Prostate gland (tissue), 2 donors: Measurements from ENCODE around the gene GK. TPM values are rescaled to one million over a fixed set of nuclear protein-coding genes. Genes with fewer than 3 reads are reported as not detected.
"Not testable (repeated sequence)": the region's sequence is repeated elsewhere in the genome, so short reads cannot be mapped to it uniquely, and the experiment has no call there.

Source experiments
- DNase-seq: peaks from one replicate; pipeline ENCODE4 v3.0.0-alpha.2; 2019; ENCODE audit warnings: low spot score
- H3K27ac ChIP-seq, 2 donors: fragments of 200-600 bp; sonication (generic); 2 replicates each; pipeline ENCODE4 v1.5.1; 2017 to 2019
- H3K27me3 ChIP-seq: fragments of 200-600 bp; sonication (generic); replicated peaks from 2 replicates; pipeline ENCODE4 v1.5.1; 2019; ENCODE audit not compliant: insufficient read depth
- H3K36me3 ChIP-seq, 2 donors: fragments of 200-600 bp; sonication (generic); 1 replicate in 1 of 2; 2 replicates in 1 of 2; pipeline versions ENCODE4 v1.5.1 to v1.8.1; 2017 to 2019
- H3K4me1 ChIP-seq: fragments of 200-600 bp; sonication (generic); replicated peaks from 2 replicates; pipeline ENCODE4 v1.5.1; 2019
- H3K4me3 ChIP-seq, 2 donors: fragments of 200-600 bp; sonication (generic); 2 replicates each; pipeline ENCODE4 v1.5.1; 2017 to 2019
- H3K9me3 ChIP-seq: fragments of 200-600 bp; sonication (generic); 2 replicates; pipeline ENCODE4 v1.5.1; 2017
- POLR2A ChIP-seq: fragments of 450-650 bp; IDR thresholded peaks from one replicate; pipeline ENCODE4 v1.6.1; 2016; ENCODE audit warnings: antibody characterized with exemption, mild to moderate bottlenecking
- POLR2AphosphoS5 ChIP-seq: sonication (generic); formaldehyde crosslinking; IDR thresholded peaks from one replicate; pipeline ENCODE4 v1.6.1; 2017; ENCODE audit warnings: antibody characterized with exemption
- WGBS: methylation state at CpG from one replicate; pipeline ENCODE4 v1.1.5; 2018; 5-methylcytosine and 5-hydroxymethylcytosine counted together
- intact Hi-C: fragments of 100-400 bp; cut with DNase I; formaldehyde crosslinking; loops from one replicate; pipeline ENCODE4 v1.14.2; 2022
- total RNA-seq, 2 donors: library from RNA; depleted of rRNA; stranded (reverse); fragments of >200 nt; gene quantifications; one replicate each; pipeline ENCODE4 v1.1.0, GENCODE V29; 2016
- TF ChIP-seq, protein P1 (sequence below), 4 experiments: fragments of 200-600 bp in 2 of 4; fragments of 450-650 bp in 2 of 4; sonication (generic) in 2 of 4; IDR thresholded peaks; 1 replicate in 3 of 4; 2 replicates in 1 of 4; pipeline ENCODE4 v1.5.1; 2016 to 2019; ENCODE audit warnings: antibody characterized with exemption in 4 of 4, mild to moderate bottlenecking in 2 of 4, moderate library complexity in 2 of 4

GK gene
- total RNA-seq, 2 donors from 2014 or later: 3.0 to 7.4 TPM

DNA sequence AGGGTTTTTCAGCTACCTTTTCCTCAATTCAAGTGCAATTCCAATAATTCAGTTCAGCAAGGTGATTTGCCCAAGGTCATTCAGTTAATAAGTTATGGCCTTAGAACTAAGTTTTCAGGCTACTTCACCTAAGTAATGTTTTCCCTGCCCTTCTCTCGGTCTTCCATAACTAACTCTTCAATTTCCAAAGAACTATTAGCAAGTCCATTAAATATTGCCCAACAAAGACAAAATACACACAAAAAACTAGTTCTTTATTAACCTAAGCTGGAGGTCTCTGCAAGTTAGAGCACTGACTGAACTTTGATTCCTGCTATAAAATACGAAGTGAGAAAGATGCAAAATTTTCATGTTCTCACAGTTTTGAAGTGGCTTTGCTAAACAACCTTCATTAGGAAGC, 26.8 kb upstream of the GK start:
- no peaks in the 10 kb centered on the region for H3K36me3 ChIP-seq
- H3K4me3 ChIP-seq: no peak overlapping the region
- TF ChIP-seq POLR2AphosphoS5 (no peak), POLR2A (no peak)
- TF ChIP-seq, protein P1, sequence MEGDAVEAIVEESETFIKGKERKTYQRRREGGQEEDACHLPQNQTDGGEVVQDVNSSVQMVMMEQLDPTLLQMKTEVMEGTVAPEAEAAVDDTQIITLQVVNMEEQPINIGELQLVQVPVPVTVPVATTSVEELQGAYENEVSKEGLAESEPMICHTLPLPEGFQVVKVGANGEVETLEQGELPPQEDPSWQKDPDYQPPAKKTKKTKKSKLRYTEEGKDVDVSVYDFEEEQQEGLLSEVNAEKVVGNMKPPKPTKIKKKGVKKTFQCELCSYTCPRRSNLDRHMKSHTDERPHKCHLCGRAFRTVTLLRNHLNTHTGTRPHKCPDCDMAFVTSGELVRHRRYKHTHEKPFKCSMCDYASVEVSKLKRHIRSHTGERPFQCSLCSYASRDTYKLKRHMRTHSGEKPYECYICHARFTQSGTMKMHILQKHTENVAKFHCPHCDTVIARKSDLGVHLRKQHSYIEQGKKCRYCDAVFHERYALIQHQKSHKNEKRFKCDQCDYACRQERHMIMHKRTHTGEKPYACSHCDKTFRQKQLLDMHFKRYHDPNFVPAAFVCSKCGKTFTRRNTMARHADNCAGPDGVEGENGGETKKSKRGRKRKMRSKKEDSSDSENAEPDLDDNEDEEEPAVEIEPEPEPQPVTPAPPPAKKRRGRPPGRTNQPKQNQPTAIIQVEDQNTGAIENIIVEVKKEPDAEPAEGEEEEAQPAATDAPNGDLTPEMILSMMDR (IDR thresholded peaks at IDR 0.05): no peak
- DNase-seq: no peak
- no peaks in the 10 kb centered on the region for H3K9me3 ChIP-seq
- H3K4me1 ChIP-seq: no peaks in the 10 kb centered on the region
- intact Hi-C loops: no loop called here
- no peak overlapping the region for H3K27ac ChIP-seq
- no peaks in the 10 kb centered on the region for H3K27me3 ChIP-seq
- WGBS: 64% methylated on average over 2 of the region's 2 CpGs

DNA sequence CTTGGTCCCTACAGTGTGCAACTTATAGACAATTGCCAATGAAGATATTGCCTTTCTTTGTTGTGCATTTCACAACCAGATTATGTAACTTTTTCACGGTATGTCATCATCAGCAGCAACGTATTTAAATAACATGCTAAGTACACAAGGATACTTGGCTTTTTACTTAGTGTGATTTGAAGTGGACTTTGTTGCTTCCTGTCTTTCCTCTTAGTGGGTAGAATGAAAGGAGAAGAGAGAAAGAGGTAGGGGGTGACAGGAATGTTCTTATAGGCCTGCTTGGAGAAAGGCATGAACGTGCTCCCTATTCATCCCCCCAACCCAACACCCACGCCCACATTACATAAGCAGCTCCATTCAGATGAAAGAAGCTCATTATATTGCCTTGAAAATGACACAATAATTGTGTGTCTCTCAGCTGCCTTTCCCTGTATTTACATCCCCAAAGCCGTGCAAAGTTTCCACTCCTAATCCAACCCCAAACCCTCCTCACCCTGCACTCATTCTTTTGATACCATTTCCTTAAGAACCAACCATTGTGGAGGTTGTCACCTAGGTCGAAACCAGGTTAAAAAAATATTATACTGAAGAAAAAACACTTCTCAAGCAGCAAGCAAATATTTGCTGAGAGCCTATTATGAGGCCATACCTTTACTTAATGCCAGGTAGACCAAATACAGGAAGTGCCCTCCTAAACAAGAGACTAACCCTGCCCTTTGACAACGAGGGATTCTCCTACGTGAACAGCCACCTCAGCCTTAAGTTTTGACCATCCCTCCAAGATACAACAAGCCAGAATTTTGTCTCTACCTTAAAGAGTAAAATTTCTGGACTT, 25.2 kb upstream of the GK start:
- Histone ChIP-seq H3K36me3 (no peaks in the 10 kb centered on the region), H3K9me3 (no peaks in the 10 kb centered on the region), H3K27ac (no peak overlapping the region), H3K27me3 (no peaks in the 10 kb centered on the region), H3K4me3 (no peak overlapping the region), H3K4me1 (no peaks in the 10 kb centered on the region)
- TF ChIP-seq POLR2A (no peak), POLR2AphosphoS5 (no peak)
- TF ChIP-seq, protein P1 (IDR thresholded peaks at IDR 0.05): no peak
- intact Hi-C loops: no loop called here
- DNase-seq: no peak
- WGBS: 40% methylated on average over 8 of the region's 8 CpGs

DNA sequence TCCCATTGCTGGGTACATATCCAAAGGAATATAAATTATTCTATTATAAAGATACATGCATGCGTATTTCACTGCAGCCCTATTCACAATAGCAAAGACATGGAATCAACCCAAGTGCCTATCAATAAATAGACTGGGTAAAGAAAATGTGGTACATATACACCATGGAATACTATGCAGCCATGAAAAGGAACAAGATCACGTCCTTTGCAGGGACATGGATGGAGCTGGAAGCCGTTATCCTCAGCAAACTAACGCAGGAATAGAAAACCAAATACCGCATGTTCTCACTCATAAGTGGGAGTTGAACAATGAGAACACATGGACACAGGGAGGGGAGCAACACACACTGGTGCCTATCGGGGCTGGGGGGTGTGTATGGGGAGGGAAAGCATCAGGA, 19.2 kb upstream of the GK start:
- intact Hi-C loops, H3K27me3 ChIP-seq, H3K4me3 ChIP-seq, H3K9me3 ChIP-seq, H3K4me1 ChIP-seq, H3K27ac ChIP-seq, H3K36me3 ChIP-seq, DNase-seq: not testable (repeated sequence)
- 94% methylated on average over 6 of the region's 6 CpGs for WGBS

DNA sequence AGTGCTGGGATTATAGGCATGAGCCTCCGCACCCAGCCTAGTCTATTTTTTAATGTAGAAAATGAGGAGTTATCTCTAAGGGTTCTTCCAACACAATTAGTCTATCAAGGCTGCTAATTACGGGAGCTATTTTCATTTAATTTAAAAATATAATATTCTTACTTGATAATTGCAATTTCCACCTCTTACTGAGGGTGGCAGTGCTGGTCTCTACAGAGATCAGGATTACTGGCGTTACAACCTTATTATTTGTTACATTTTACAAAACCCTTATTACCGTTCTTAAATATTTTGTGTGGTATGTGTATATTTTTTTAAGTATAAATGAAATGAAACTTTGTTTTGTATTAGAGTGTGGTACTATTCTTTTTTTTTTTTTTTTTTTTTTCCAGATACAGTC, 17.6 kb upstream of the GK start:
- Histone ChIP-seq H3K27me3 (no peaks in the 10 kb centered on the region), H3K4me1 (no peaks in the 10 kb centered on the region), H3K4me3 (no peak overlapping the region), H3K27ac (no peak overlapping the region), H3K9me3 (no peaks in the 10 kb centered on the region), H3K36me3 (no peaks in the 10 kb centered on the region)
- no peak for TF ChIP-seq POLR2A
- TF ChIP-seq, protein P1 (IDR thresholded peaks at IDR 0.05): peak in 1 of 4 experiments; percentile 25
- 68% methylated on average over 4 of the region's 4 CpGs for WGBS
- intact Hi-C loops: no loop called here
- DNase-seq: no peak

DNA sequence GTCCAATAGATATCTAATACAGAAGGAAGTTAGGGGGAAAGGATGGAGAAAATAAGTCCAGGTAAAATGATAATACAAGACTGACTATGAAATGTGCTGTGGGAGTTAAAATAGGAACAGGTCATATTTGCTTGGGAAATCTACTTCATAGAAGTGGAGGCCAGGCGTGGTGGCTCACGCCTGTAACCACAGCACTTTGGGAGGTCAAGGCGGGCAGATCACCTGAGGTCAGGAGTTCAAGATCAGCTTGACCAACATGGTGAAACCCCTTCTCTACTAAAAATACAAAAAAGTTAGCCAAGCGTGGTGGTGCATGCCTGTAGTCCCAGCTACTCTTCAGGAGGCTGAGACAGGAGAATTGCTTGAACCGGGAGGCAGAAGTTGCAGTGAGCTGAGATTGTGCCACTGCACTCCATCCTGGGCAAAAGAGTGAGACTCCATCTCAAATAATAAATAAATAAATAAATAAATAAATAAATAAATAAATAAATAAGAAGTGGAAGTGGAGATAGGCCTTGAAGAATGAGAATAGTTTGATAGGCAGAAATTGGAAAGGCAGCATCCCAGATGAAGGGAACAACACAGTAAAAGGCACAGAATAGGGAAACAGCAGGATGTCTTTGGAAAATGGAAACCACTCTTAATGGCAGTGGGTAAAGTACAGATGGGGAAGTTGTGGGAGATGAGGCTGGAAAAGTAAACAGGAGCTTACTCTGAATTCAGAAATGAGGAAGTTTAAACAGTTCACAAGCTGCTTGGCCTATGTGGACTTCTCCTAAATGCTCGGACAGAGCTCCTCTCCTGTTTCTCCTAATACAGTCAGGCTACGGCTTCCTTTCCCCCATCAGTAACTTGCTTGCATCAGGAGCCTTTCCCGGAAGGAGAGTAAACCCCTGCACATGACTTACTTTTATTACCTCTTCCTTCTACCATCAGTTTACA, 15.1 kb upstream of the GK start:
- Histone ChIP-seq H3K4me3 (no peak overlapping the region), H3K36me3 (no peaks in the 10 kb centered on the region), H3K27me3 (no peaks in the 10 kb centered on the region), H3K27ac (no peak overlapping the region), H3K9me3 (no peaks in the 10 kb centered on the region), H3K4me1 (no peaks in the 10 kb centered on the region)
- 81% methylated on average over 8 of the region's 8 CpGs for WGBS
- intact Hi-C loops: no loop called here
- no peak for TF ChIP-seq POLR2AphosphoS5
- TF ChIP-seq, protein P1 (IDR thresholded peaks at IDR 0.05): no peak
- TF ChIP-seq POLR2A: no peak
- DNase-seq: no peak

DNA sequence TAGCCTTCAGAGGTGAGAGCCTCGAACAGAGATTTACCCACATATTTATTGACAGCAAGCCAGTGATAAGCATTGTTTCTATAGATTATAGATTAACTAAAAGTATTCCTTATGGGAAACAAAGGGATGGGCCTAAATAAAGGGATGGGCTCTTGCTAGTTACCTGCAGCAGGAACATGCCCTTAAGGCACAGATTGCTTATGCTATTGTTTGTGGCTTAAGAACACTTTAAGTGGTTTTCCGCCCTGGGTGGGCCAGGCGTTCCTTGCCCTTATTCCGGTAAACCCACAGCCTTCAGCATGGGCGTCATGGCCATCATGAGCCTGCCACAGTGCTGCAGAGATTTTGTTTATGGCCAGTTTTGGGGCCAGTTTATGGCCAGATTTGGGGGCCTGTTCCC, 13.5 kb upstream of the GK start:
- H3K4me3 ChIP-seq, DNase-seq, H3K27me3 ChIP-seq, intact Hi-C loops, H3K9me3 ChIP-seq, H3K27ac ChIP-seq, H3K36me3 ChIP-seq, H3K4me1 ChIP-seq: not testable (repeated sequence)
- 95% methylated on average over 5 of the region's 5 CpGs for WGBS
